MCF 10A (cell line): ENCODE results near the gene ASAP2. TPM values are rescaled to one million over a fixed set of nuclear protein-coding genes. Genes with fewer than 3 reads are reported as not detected.

Experiments used
- BruUV-seq: library from RNA; stranded (reverse); fragments of 400-500 nt; replicated peaks from 2 replicates; lab custom pipeline; 2021; lab: Mats Ljungman, UMichigan
- CTCF ChIA-PET: fragments of 300-600 bp; sonication (Branson Sonifier 250); formaldehyde crosslinking; extraction: SDS; loops from one replicate; lab custom pipeline; 2021; ENCODE audit warnings: antibody characterized with exemption, inconsistent platforms; lab: Yijun Ruan, JAX
- POLR2A ChIA-PET: fragments of 300-600, 350-650 bp; sonication (Branson Sonifier 250); formaldehyde crosslinking; extraction: SDS; loops from one replicate; lab custom pipeline; 2020; ENCODE audit warnings: antibody characterized with exemption, inconsistent platforms; lab: Yijun Ruan, JAX
- DNase-seq: peaks from one replicate; pipeline ENCODE4 v3.0.0-alpha.2; 2018; ENCODE audit not compliant: unreplicated experiment
- H3K27ac Mint-ChIP-seq: one replicate; pipeline ENCODE4 v1.8.0; 2022; ENCODE audit warnings: mild to moderate bottlenecking, low read depth, mixed read lengths; ENCODE audit not compliant: unreplicated experiment
- H3K27me3 Mint-ChIP-seq: one replicate; pipeline ENCODE4 v1.8.0; 2022; ENCODE audit warnings: mixed read lengths; ENCODE audit not compliant: insufficient read depth, unreplicated experiment
- H3K36me3 Mint-ChIP-seq: one replicate; pipeline ENCODE4 v1.8.0; 2022; ENCODE audit warnings: mild to moderate bottlenecking, moderate library complexity, mixed read lengths; ENCODE audit not compliant: insufficient read depth, unreplicated experiment
- H3K4me1 Mint-ChIP-seq: one replicate; pipeline ENCODE4 v1.8.0; 2022; ENCODE audit warnings: mixed read lengths; ENCODE audit not compliant: insufficient read depth, unreplicated experiment
- H3K4me3 Mint-ChIP-seq: one replicate; pipeline ENCODE4 v1.8.0; 2022; ENCODE audit warnings: mild to moderate bottlenecking, moderate library complexity, mixed read lengths; ENCODE audit not compliant: unreplicated experiment
- H3K9me3 Mint-ChIP-seq: one replicate; pipeline ENCODE4 v1.8.0; 2022; ENCODE audit warnings: mixed read lengths; ENCODE audit not compliant: unreplicated experiment
- CTCF ChIP-seq: fragments of 200-600 bp; IDR thresholded peaks from one replicate; pipeline ENCODE4 v1.8.0; 2022; ENCODE audit warnings: antibody characterized with exemption, mild to moderate bottlenecking; ENCODE audit not compliant: unreplicated experiment
- intact Hi-C: fragments of 100-400 bp; cut with micrococcal nuclease; formaldehyde crosslinking; loops from 2 replicates; pipeline ENCODE4 v1.14.1; 2022
- total RNA-seq: library from RNA; stranded (reverse); gene quantifications from 2 replicates; pipeline ENCODE4 v1.2.3, GENCODE V29; 2022

ASAP2 gene
- total RNA-seq, 1 experiment from 2014 or later, result 80.8 TPM

GRCh38 chr2:9234680-9235146 is 28.1 kb downstream of the ASAP2 start:
- Mint-ChIP-seq H3K4me3 (peak overlapping the region; percentile 67), H3K4me1 (peaks cover 67% of the 10 kb centered on the region), H3K27me3 (no peaks in the 10 kb centered on the region), H3K27ac (peak overlapping the region; percentile 97), H3K9me3 (no peaks in the 10 kb centered on the region), H3K36me3 (no peaks in the 10 kb centered on the region)
- no peak for TF ChIP-seq CTCF
- ChIA-PET POLR2A (interaction anchor here (0.6 to 12.2 kb wide), 17 partner anchors 9 to 320 kb away, joined by 3 to 142 read pairs (median 5); partner anchors contain the start of genes ASAP2, CPSF3 and ITGB1BP1), CTCF (interaction anchor here (0.5 to 8.6 kb wide), 14 partner anchors 10 to 1048 kb away, joined by 3 to 54 read pairs (median 4); partner anchors contain the start of gene ASAP2)
- intact Hi-C loops, result loop anchor here (1.0 to 10.0 kb wide), 5 partner anchors 14 to 230 kb away; partner anchors contain the start of gene MBOAT2
- BruUV-seq, result TSS peak; percentile 89
- peak; percentile 90 for DNase-seq

- ChIA-PET POLR2A (interaction anchor here (0.5 to 12.2 kb wide), 17 partner anchors 9 to 319 kb away, joined by 3 to 142 read pairs (median 5); partner anchors contain the start of genes ASAP2, CPSF3 and ITGB1BP1), CTCF (interaction anchor here (0.6 to 8.6 kb wide), 11 partner anchors 9 to 92 kb away, joined by 3 to 54 read pairs (median 4); partner anchors contain the start of gene ASAP2)
- peak overlapping the region; percentile 67 for H3K4me3 Mint-ChIP-seq
- peaks cover 62% of the 10 kb centered on the region for H3K4me1 Mint-ChIP-seq
- no peaks in the 10 kb centered on the region for H3K27me3 Mint-ChIP-seq
- H3K36me3 Mint-ChIP-seq, result no peaks in the 10 kb centered on the region
- TF ChIP-seq CTCF, result no peak
- intact Hi-C loops, result loop anchor here (1.0 to 10.0 kb wide), 4 partner anchors 13 to 231 kb away; partner anchors contain the start of gene MBOAT2
- H3K9me3 Mint-ChIP-seq, result no peaks in the 10 kb centered on the region
- H3K27ac Mint-ChIP-seq, result peak overlapping the region; percentile 97
- peak; percentile 71 for DNase-seq
- BruUV-seq, result TSS peak; percentile 32
Observed at GRCh38 chr2:9235147-9236044, 28.8 kb downstream of the ASAP2 start.

GRCh38 chr2:9236045-9236344 is 29.4 kb downstream of the ASAP2 start:
- ChIA-PET POLR2A (interaction anchor here (0.5 to 12.2 kb wide), 11 partner anchors 13 to 187 kb away, joined by 3 to 142 read pairs (median 15); partner anchors contain the start of genes ASAP2, CPSF3 and ITGB1BP1), CTCF (interaction anchor here (1.2 to 8.6 kb wide), 6 partner anchors 8 to 92 kb away, joined by 3 to 54 read pairs (median 10); partner anchors contain the start of gene ASAP2)
- peak overlapping the region; percentile 97 for H3K27ac Mint-ChIP-seq
- no peaks in the 10 kb centered on the region for H3K36me3 Mint-ChIP-seq
- intact Hi-C loops, result loop anchor here (10.0 kb wide), 1 partner anchor 231 kb away; the partner anchor contains the start of gene MBOAT2
- peak overlapping the region; percentile 67 for H3K4me3 Mint-ChIP-seq
- H3K9me3 Mint-ChIP-seq, result no peaks in the 10 kb centered on the region
- no peak for TF ChIP-seq CTCF
- no peak for DNase-seq
- no TSS peak for BruUV-seq
- H3K27me3 Mint-ChIP-seq, result no peaks in the 10 kb centered on the region
- peaks cover 62% of the 10 kb centered on the region for H3K4me1 Mint-ChIP-seq
